ENCODE data around the gene ODR4. TPM values are rescaled to one million over a fixed set of nuclear protein-coding genes. Genes with fewer than 3 reads are reported as not detected.

ODR4 gene
- 26.2 TPM for polyA plus RNA-seq (2013)

GRCh38 chr1:186375152-186375928 is at the start of gene ODR4, which contains the start of gene TPR:
Gene ODR4 (plus strand): TSS chr1:186375838. CDS start chr1:186379786, 3,948 bp downstream.
Gene TPR (minus strand): TSS chr1:186375253. CDS start chr1:186375028, 225 bp downstream.
- WGBS (ENCODE audit: insufficient coverage): 0% methylated on average over 55 of the region's 60 CpGs
- Histone ChIP-seq H3K27me3 (replicated peaks in 2 of 5; ENCODE audit: control insufficient read depth in 4 of 5, insufficient read depth in 5 of 5, low read length in 4 of 5) (no peaks in the 10 kb centered on the region), H3K36me3 (ENCODE audit: control insufficient read depth in 4 of 4, insufficient read depth in 4 of 4, low read length in 3 of 4) (peaks cover 2 to 28% (median 20%) of the 10 kb centered on the region in 4 experiments), H3K4me3 (ENCODE audit: control insufficient read depth in 1 of 7, extremely low read depth in 1 of 7, insufficient read depth in 4 of 7, low read depth in 2 of 7, low read length in 6 of 7) (peak within 1 kb of the TSS; percentile 86 to 100 (median 96)), H3K9me3 (ENCODE audit: control extremely low read depth in 1 of 5, control insufficient read depth in 4 of 5, insufficient read depth in 2 of 5, low read depth in 1 of 5, low read length in 4 of 5) (no peaks in the 10 kb centered on the region), H3K27ac (ENCODE audit: insufficient read depth in 1 of 2, low read depth in 1 of 2, low read length in 2 of 2, poor library complexity in 1 of 2, severe bottlenecking in 2 of 2) (peak within 1 kb of the TSS; percentile 89 to 97), H3K4me1 (ENCODE audit: control extremely low read depth in 1 of 4, control insufficient read depth in 4 of 4, insufficient read depth in 4 of 4, low read length in 3 of 4) (peaks cover 0 to 29% (median 16%) of the 10 kb centered on the region in 4 experiments)
- DNase-seq: peak; percentile 100
- ChIA-PET POLR2A (interaction anchor here (0.8 to 1.1 kb wide), 2 partner anchors 19 to 305 kb away, joined by 3 to 4 read pairs; partner anchors contain the start of gene PTGS2), CTCF (interaction anchor here (0.7 to 2.4 kb wide), 17 partner anchors 8 to 528 kb away, joined by 3 to 20 read pairs (median 3); no protein-coding TSS in a partner anchor)

GRCh38 chr1:186326009-186326408 is 49.6 kb upstream of the ODR4 start:
- no peak for DNase-seq
- WGBS (ENCODE audit: insufficient coverage): 100% methylated on average over 1 of the region's 1 CpG
- no peak overlapping the region for H3K27ac ChIP-seq (ENCODE audit: insufficient read depth in 1 of 2, low read depth in 1 of 2, low read length in 2 of 2, poor library complexity in 1 of 2, severe bottlenecking in 2 of 2)
- H3K36me3 ChIP-seq (ENCODE audit: control insufficient read depth in 4 of 4, insufficient read depth in 4 of 4, low read length in 3 of 4): peaks cover 24 to 73% (median 50%) of the 10 kb centered on the region in 4 experiments
- no peaks in the 10 kb centered on the region for H3K9me3 ChIP-seq (ENCODE audit: control extremely low read depth in 1 of 5, control insufficient read depth in 4 of 5, insufficient read depth in 2 of 5, low read depth in 1 of 5, low read length in 4 of 5)
- H3K4me1 ChIP-seq (ENCODE audit: control extremely low read depth in 1 of 4, control insufficient read depth in 4 of 4, insufficient read depth in 4 of 4, low read length in 3 of 4): no peaks in the 10 kb centered on the region
- ChIA-PET POLR2A (no interaction called here), CTCF (interaction anchor here (1.0 to 1.3 kb wide), 3 partner anchors 11 to 30 kb away, joined by 3 read pairs; no protein-coding TSS in a partner anchor)
- H3K27me3 ChIP-seq (replicated peaks in 2 of 5; ENCODE audit: control insufficient read depth in 4 of 5, insufficient read depth in 5 of 5, low read length in 4 of 5): no peaks in the 10 kb centered on the region
- H3K4me3 ChIP-seq (ENCODE audit: control insufficient read depth in 1 of 7, extremely low read depth in 1 of 7, insufficient read depth in 4 of 7, low read depth in 2 of 7, low read length in 6 of 7): no peak overlapping the region

- ChIA-PET CTCF (interaction anchor here (1.0 to 1.6 kb wide), 2 partner anchors 10 to 35 kb away, joined by 3 to 4 read pairs; no protein-coding TSS in a partner anchor), POLR2A (no interaction called here)
- Histone ChIP-seq H3K27me3 (replicated peaks in 2 of 5; ENCODE audit: control insufficient read depth in 4 of 5, insufficient read depth in 5 of 5, low read length in 4 of 5) (no peaks in the 10 kb centered on the region), H3K27ac (ENCODE audit: insufficient read depth in 1 of 2, low read depth in 1 of 2, low read length in 2 of 2, poor library complexity in 1 of 2, severe bottlenecking in 2 of 2) (no peak overlapping the region), H3K36me3 (ENCODE audit: control insufficient read depth in 4 of 4, insufficient read depth in 4 of 4, low read length in 3 of 4) (peaks cover 34 to 73% (median 46%) of the 10 kb centered on the region in 4 experiments), H3K4me1 (ENCODE audit: control extremely low read depth in 1 of 4, control insufficient read depth in 4 of 4, insufficient read depth in 4 of 4, low read length in 3 of 4) (no peaks in the 10 kb centered on the region), H3K9me3 (ENCODE audit: control extremely low read depth in 1 of 5, control insufficient read depth in 4 of 5, insufficient read depth in 2 of 5, low read depth in 1 of 5, low read length in 4 of 5) (no peaks in the 10 kb centered on the region), H3K4me3 (ENCODE audit: control insufficient read depth in 1 of 7, extremely low read depth in 1 of 7, insufficient read depth in 4 of 7, low read depth in 2 of 7, low read length in 6 of 7) (no peak overlapping the region)
- WGBS (ENCODE audit: insufficient coverage): no CpG with 5 or more reads among the region's 1 CpG
- DNase-seq: no peak
Observed at GRCh38 chr1:186327331-186327730, 48.3 kb upstream of the ODR4 start.

GRCh38 chr1:186330758-186331157 is 44.9 kb upstream of the ODR4 start:
- ChIA-PET POLR2A (no interaction called here), CTCF (interaction anchor here (0.6 to 3.6 kb wide), 6 partner anchors 9 to 37 kb away, joined by 3 to 21 read pairs (median 3); no protein-coding TSS in a partner anchor)
- no peaks in the 10 kb centered on the region for H3K9me3 ChIP-seq (ENCODE audit: control extremely low read depth in 1 of 5, control insufficient read depth in 4 of 5, insufficient read depth in 2 of 5, low read depth in 1 of 5, low read length in 4 of 5)
- DNase-seq: peak; percentile 4 to 26 (median 24)
- WGBS (ENCODE audit: insufficient coverage): no CpG with 5 or more reads among the region's 1 CpG
- H3K27me3 ChIP-seq (replicated peaks in 2 of 5; ENCODE audit: control insufficient read depth in 4 of 5, insufficient read depth in 5 of 5, low read length in 4 of 5): no peaks in the 10 kb centered on the region
- H3K4me3 ChIP-seq (ENCODE audit: control insufficient read depth in 1 of 7, extremely low read depth in 1 of 7, insufficient read depth in 4 of 7, low read depth in 2 of 7, low read length in 6 of 7): no peak overlapping the region
- H3K27ac ChIP-seq (ENCODE audit: insufficient read depth in 1 of 2, low read depth in 1 of 2, low read length in 2 of 2, poor library complexity in 1 of 2, severe bottlenecking in 2 of 2): no peak overlapping the region
- peaks cover 40 to 75% (median 58%) of the 10 kb centered on the region in 4 experiments for H3K36me3 ChIP-seq (ENCODE audit: control insufficient read depth in 4 of 4, insufficient read depth in 4 of 4, low read length in 3 of 4)
- no peaks in the 10 kb centered on the region for H3K4me1 ChIP-seq (ENCODE audit: control extremely low read depth in 1 of 4, control insufficient read depth in 4 of 4, insufficient read depth in 4 of 4, low read length in 3 of 4)

- no peak overlapping the region for H3K27ac ChIP-seq (ENCODE audit: insufficient read depth in 1 of 2, low read depth in 1 of 2, low read length in 2 of 2, poor library complexity in 1 of 2, severe bottlenecking in 2 of 2)
- peaks cover 28 to 85% (median 65%) of the 10 kb centered on the region in 4 experiments for H3K36me3 ChIP-seq (ENCODE audit: control insufficient read depth in 4 of 4, insufficient read depth in 4 of 4, low read length in 3 of 4)
- H3K9me3 ChIP-seq (ENCODE audit: control extremely low read depth in 1 of 5, control insufficient read depth in 4 of 5, insufficient read depth in 2 of 5, low read depth in 1 of 5, low read length in 4 of 5): no peaks in the 10 kb centered on the region
- ChIA-PET POLR2A (no interaction called here), CTCF (interaction anchor here (1.2 kb wide), 1 partner anchor 11 kb away, joined by 3 read pairs; no protein-coding TSS in a partner anchor)
- no CpG with 5 or more reads among the region's 2 CpGs for WGBS (ENCODE audit: insufficient coverage)
- no peaks in the 10 kb centered on the region for H3K4me1 ChIP-seq (ENCODE audit: control extremely low read depth in 1 of 4, control insufficient read depth in 4 of 4, insufficient read depth in 4 of 4, low read length in 3 of 4)
- no peaks in the 10 kb centered on the region for H3K27me3 ChIP-seq (replicated peaks in 2 of 5; ENCODE audit: control insufficient read depth in 4 of 5, insufficient read depth in 5 of 5, low read length in 4 of 5)
- no peak overlapping the region for H3K4me3 ChIP-seq (ENCODE audit: control insufficient read depth in 1 of 7, extremely low read depth in 1 of 7, insufficient read depth in 4 of 7, low read depth in 2 of 7, low read length in 6 of 7)
- DNase-seq: no peak
Observed at GRCh38 chr1:186337554-186337953, 38.1 kb upstream of the ODR4 start.

GRCh38 chr1:186340772-186341171 is 34.9 kb upstream of the ODR4 start:
- H3K9me3 ChIP-seq (ENCODE audit: control extremely low read depth in 1 of 5, control insufficient read depth in 4 of 5, insufficient read depth in 2 of 5, low read depth in 1 of 5, low read length in 4 of 5): no peaks in the 10 kb centered on the region
- H3K27me3 ChIP-seq (replicated peaks in 2 of 5; ENCODE audit: control insufficient read depth in 4 of 5, insufficient read depth in 5 of 5, low read length in 4 of 5): no peaks in the 10 kb centered on the region
- no peaks in the 10 kb centered on the region for H3K4me1 ChIP-seq (ENCODE audit: control extremely low read depth in 1 of 4, control insufficient read depth in 4 of 4, insufficient read depth in 4 of 4, low read length in 3 of 4)
- 100% methylated on average over 1 of the region's 5 CpGs for WGBS (ENCODE audit: insufficient coverage)
- DNase-seq: no peak
- H3K36me3 ChIP-seq (ENCODE audit: control insufficient read depth in 4 of 4, insufficient read depth in 4 of 4, low read length in 3 of 4): peaks cover 23 to 86% (median 63%) of the 10 kb centered on the region in 4 experiments
- CTCF ChIA-PET: interaction anchor here (1.0 kb wide), 1 partner anchor 34 kb away, joined by 3 read pairs; the partner anchor contains the start of gene TPR
- H3K27ac ChIP-seq (ENCODE audit: insufficient read depth in 1 of 2, low read depth in 1 of 2, low read length in 2 of 2, poor library complexity in 1 of 2, severe bottlenecking in 2 of 2): no peak overlapping the region
- no peak overlapping the region for H3K4me3 ChIP-seq (ENCODE audit: control insufficient read depth in 1 of 7, extremely low read depth in 1 of 7, insufficient read depth in 4 of 7, low read depth in 2 of 7, low read length in 6 of 7)
- POLR2A ChIA-PET: no interaction called here

Data from common myeloid progenitor, CD34-positive (primary cell).